Glomerular endothelial cell (primary cell): ENCODE measurements around the gene CHAC1. TPM values are rescaled to one million over a fixed set of nuclear protein-coding genes. Genes with fewer than 3 reads are reported as not detected.
"Not testable (repeated sequence)": the region's sequence is repeated elsewhere in the genome, so short reads cannot be mapped to it uniquely, and the experiment has no call there.

Experiments
- DNase-seq: peaks from one replicate; pipeline ENCODE4 v3.0.0-alpha.2; 2011; ENCODE audit warnings: low read depth, low spot score; ENCODE audit errors: extremely low read depth
- total RNA-seq: library from RNA; depleted of rRNA; stranded (reverse); fragments of >200 nt; gene quantifications from 2 replicates; pipeline ENCODE4 v1.2.3, GENCODE V29; 2015

CHAC1 gene
- total RNA-seq, 1 donor from 2014 or later: 12.7 TPM

DNA sequence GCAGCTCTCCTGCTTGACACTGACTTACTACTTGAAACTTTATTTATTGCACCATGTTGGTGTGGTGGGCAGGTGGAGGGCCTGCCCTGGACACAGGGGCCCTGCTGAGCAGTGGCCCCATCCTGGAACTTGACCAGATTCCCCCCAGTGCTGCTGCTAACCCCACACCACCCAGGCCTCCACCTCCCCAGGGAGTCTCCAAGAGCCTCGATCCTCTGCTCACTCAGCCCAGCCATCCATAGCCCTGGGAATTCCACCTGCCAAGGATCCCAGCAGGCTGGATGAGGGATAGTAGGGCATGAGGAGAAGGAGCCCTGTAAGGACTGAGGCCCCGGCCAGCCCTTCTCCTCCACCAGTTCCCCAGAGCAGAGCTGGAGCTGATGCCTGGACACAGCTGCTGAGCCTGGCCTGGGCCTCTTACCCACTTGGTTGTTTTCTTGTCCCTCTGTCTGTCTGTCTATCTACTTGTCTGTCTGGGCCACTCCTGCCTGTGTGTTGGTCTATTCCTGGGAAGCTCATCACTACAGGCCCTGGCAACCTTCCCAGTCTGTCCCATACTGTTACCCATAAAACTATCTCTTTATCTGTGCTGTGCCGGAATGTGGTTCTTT is 2.8 kb downstream of the CHAC1 start:
- no peak for DNase-seq

DNA sequence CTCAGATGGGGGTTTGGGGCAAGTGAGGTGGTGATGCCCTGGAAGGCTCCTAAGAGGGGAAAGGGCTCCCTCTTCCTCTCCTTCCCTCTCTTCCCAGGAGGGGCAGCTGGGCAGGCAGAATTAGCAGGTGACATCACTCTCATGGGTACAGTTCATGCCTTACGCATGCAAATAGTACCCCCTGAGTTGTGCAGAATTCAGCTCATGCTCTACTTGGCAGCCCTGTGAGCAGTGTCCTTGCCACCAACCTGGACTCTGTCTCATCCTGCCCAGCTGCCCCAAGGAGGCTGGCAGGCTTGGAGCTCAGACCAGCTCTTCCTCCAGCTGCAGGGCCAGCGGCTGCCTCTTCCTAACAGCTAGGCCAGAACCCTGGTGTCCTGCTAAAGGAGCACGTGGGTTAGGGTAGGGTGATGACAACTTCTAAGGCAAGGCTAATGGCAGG is 3.3 kb downstream of the CHAC1 start:
- DNase-seq: no peak

DNA sequence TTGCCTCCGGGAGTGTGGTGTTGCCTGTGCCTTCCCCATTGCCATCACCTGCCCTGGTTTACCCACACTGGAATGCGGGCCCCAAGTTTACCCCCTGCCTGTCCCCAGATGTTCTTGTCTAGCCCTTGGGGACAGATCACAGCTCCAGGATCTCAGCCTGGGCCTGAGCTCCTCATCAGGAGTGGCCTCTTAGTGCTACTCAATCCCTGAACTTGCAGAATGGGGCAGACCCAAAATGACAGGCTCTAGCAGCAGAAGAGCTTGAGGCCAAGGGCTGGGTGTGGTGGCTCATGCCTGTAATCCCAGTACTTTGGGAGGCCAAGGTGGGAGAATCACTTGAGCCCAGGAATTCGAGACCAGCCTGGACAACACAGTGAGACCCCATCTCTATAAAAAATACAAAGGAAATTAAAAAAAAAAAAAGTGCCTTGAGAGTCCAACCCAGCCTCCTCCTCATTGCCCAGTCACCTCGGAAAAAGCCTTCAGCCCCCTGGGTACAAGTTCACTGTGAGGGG is 3.8 kb downstream of the CHAC1 start:
- DNase-seq: no peak

GRCh38 chr15:40957581-40958051 is 4.3 kb downstream of the CHAC1 start:
- DNase-seq: no peak

GRCh38 chr15:40958146-40958545 is 4.9 kb downstream of the CHAC1 start:
- no peak for DNase-seq

GRCh38 chr15:40958723-40959122 is 5.5 kb downstream of the CHAC1 start:
- DNase-seq: no peak

- DNase-seq: no peak
These were observed 6.3 kb downstream of the CHAC1 start for GRCh38 chr15:40959331-40960141.

- DNase-seq: no peak
These were observed 7.0 kb downstream of the CHAC1 start for GRCh38 chr15:40960151-40960885.

GRCh38 chr15:40960925-40961324 is 7.7 kb downstream of the CHAC1 start:
- no peak for DNase-seq

GRCh38 chr15:40961740-40962139 is 8.5 kb downstream of the CHAC1 start:
- not testable (repeated sequence) for DNase-seq

DNA sequence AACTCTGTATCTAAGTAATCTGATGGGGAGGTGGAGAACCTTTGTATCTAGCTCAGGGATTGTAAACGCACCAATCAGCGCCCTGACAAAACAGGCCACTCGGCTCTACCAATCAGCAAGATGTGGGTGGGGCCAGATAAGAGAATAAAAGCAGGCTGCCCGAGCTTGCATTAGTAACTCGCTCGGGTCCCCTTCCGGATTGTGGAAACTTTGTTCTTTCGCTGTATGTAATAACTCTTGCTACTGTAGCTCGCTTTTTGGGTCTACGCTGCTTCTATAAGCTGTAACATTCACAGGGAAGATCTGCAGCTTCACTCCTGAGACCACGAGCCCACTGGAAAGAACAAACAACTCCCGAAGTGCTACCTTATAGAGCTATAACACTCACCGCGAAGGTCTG is 9.0 kb downstream of the CHAC1 start:
- not testable (repeated sequence) for DNase-seq

- no peak for DNase-seq
These were observed 9.9 kb downstream of the CHAC1 start for GRCh38 chr15:40963201-40963600.

DNA sequence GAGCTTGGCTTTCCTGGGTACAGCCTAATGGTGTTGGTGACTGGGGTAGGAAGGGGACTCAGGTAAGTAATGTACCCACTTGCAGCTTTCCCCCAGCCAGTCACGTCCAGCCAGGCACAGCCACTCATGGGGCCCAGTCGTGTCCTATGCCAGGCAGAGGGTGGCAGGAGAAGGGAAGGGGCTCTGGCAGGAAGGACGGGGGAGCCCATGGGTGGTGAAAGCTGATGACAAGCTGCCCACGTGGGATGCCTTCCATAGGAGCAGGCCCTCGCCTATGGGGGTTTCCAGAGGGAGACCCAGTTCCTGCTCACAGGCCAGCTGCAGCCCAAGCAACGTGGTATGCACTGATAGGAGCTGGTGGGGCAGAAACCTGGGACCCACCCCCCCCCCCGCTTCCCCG is 10.7 kb downstream of the CHAC1 start:
- no peak for DNase-seq

DNA sequence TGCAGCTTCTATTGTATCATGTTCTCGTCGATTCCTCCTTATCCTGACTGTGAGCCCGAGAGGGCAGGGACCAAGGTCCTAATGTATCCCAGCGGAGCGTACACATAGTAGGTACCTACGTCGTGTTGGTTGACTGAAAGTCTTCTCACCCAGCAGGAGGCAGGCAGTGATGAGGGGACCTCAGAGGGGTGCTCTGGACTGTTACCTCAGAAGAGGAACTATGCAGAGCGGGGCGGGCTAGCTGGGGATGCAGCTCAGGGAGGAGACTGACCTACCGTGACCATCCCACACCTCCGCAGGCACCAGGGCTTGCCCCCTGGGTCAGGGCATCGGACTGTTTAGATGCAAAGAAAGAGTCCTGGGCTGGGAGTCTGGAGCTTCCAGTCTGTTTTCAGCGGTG is 11.4 kb downstream of the CHAC1 start:
- no peak for DNase-seq

GRCh38 chr15:40968290-40969085 is 15.2 kb downstream of the CHAC1 start:
- no peak for DNase-seq

GRCh38 chr15:40969363-40969762 is 16.1 kb downstream of the CHAC1 start:
- no peak for DNase-seq

GRCh38 chr15:40974879-40975278 is 21.6 kb downstream of the CHAC1 start:
- DNase-seq: no peak

DNA sequence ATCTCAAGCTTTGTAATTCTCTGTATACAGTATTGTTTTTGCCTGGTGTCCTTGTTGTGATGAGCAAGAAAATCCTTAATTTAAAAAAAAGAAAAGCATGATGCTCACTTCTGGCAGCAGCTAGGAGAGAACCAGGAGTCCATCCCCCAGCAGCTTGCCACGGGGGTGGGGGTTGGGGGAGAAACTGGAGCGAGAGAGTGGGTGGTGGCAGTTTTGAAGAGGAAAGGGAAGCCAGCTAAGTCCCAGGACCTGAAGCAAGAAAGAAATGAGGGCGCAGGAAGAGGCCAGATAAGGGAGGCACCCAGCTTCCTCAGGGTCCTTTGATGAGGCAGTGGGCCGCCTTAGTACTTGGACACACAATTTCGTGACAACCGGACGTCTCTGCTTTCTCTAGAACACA is 23.5 kb downstream of the CHAC1 start:
- DNase-seq: no peak

DNA sequence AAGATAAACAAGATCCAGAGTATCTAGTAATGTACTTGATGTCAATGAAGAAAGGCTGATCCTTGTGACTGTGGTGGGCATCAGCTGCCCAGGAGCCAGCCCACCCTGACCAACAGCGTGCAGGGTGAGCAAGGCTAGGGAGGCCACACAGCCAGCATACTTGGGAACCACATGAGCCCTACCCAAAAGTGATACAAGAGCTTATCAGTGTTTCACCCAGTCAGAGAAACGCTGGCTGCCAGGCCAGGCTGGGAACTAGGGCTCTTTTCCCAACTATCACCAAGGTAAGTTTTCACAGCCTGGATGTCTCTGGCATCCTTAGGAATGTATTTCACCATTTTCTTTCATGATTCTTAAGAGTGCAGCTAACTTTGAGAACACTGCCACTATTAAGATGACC is 24.9 kb downstream of the CHAC1 start:
- no peak for DNase-seq

- no peak for DNase-seq
These were observed 25.3 kb downstream of the CHAC1 start for GRCh38 chr15:40978562-40978961.

GRCh38 chr15:40981186-40981585 is 27.9 kb downstream of the CHAC1 start:
- DNase-seq: no peak
